IMR-90 (cell line): ENCODE results near the gene CSRP2. TPM values are rescaled to one million over a fixed set of nuclear protein-coding genes. Genes with fewer than 3 reads are reported as not detected.
A peak's percentile ranks its signal among the peaks of the same experiment; 100 is the strongest.

ENCODE experiments used
- ATAC-seq: fragments of 200-7000 bp; cut with Tn5 transposase; 2 replicates; pipeline ENCODE4 v1.9.1; 2020; ENCODE audit warnings: low read depth, mild to moderate bottlenecking, moderate library complexity
- BruUV-seq: library from RNA; stranded (reverse); fragments of 400-500 nt; replicated peaks from 2 replicates; lab custom pipeline; 2021; lab: Mats Ljungman, UMichigan
- CTCF ChIA-PET: fragments of 300-600 bp; formaldehyde crosslinking; extraction: SDS; loops from one replicate; lab custom pipeline; 2021; ENCODE audit warnings: antibody characterized with exemption; lab: Yijun Ruan, JAX
- POLR2A ChIA-PET: fragments of 300-600 bp; sonication (Branson Sonifier 250); formaldehyde crosslinking; loops from one replicate; lab custom pipeline; 2022; ENCODE audit warnings: antibody characterized with exemption; ENCODE audit not compliant: unreplicated experiment; lab: Charles Lee
- DNase-seq: peaks from one replicate; pipeline ENCODE4 v3.0.0; 2013
- H2AFZ ChIP-seq: replicated peaks from 2 replicates; pipeline ENCODE3; 2013; ENCODE audit warnings: low read length, mild to moderate bottlenecking; ENCODE audit not compliant: poor library complexity
- H2AK5ac ChIP-seq: 2 replicates; pipeline ENCODE4 v1.6.1; 2013; ENCODE audit warnings: low read depth, low read length, inconsistent platforms
- H2AK9ac ChIP-seq: replicated peaks from 2 replicates; pipeline ENCODE3; 2013; ENCODE audit warnings: mild to moderate bottlenecking, low read depth, low read length, moderate library complexity; ENCODE audit not compliant: poor library complexity
- H2BK120ac ChIP-seq: 2 replicates; pipeline ENCODE4 v1.6.1; 2013; ENCODE audit warnings: low read depth, low read length, inconsistent platforms
- H2BK15ac ChIP-seq: 3 replicates; pipeline ENCODE4 v1.6.1; 2013; ENCODE audit warnings: low read depth, low read length, inconsistent platforms
- H2BK20ac ChIP-seq: 2 replicates; pipeline ENCODE4 v1.6.1; 2013; ENCODE audit warnings: low read depth, mild to moderate bottlenecking, inconsistent platforms, low read length, moderate library complexity
- H2BK5ac ChIP-seq: 2 replicates; pipeline ENCODE4 v1.6.1; 2013; ENCODE audit warnings: mild to moderate bottlenecking, low read depth, low read length, inconsistent platforms; ENCODE audit not compliant: poor library complexity, severe bottlenecking
- H3K14ac ChIP-seq: replicated peaks from 2 replicates; pipeline ENCODE4 v1.6.1; 2013; ENCODE audit warnings: low read depth, low read length, inconsistent platforms
- H3K18ac ChIP-seq: 2 replicates; pipeline ENCODE4 v1.6.1; 2013; ENCODE audit warnings: low read depth, low read length, control low read depth
- H3K23ac ChIP-seq: 2 replicates; pipeline ENCODE4 v1.6.1; 2013; ENCODE audit warnings: low read depth, low read length, inconsistent platforms
- H3K27ac ChIP-seq: 2 replicates; pipeline ENCODE4 v1.5.1; 2013; ENCODE audit warnings: mild to moderate bottlenecking, control low read depth, low read length; ENCODE audit not compliant: insufficient read depth
- H3K27me3 ChIP-seq: 2 replicates; pipeline ENCODE4 v1.6.1; 2013; ENCODE audit warnings: low read length; ENCODE audit not compliant: control insufficient read depth, insufficient read depth
- H3K36me3 ChIP-seq: 2 replicates; pipeline ENCODE4 v1.6.1; 2013; ENCODE audit warnings: low read length, mixed read lengths; ENCODE audit not compliant: control insufficient read depth, insufficient read depth
- H3K4ac ChIP-seq: 2 replicates; pipeline ENCODE4 v1.6.1; 2013; ENCODE audit warnings: low read depth, low read length, inconsistent platforms
- H3K4me1 ChIP-seq: 2 replicates; pipeline ENCODE4 v1.6.1; 2013; ENCODE audit warnings: low read length, mixed read lengths; ENCODE audit not compliant: control insufficient read depth, insufficient read depth
- H3K4me2 ChIP-seq: 2 replicates; pipeline ENCODE4 v1.6.1; 2013; ENCODE audit warnings: low read depth, mild to moderate bottlenecking, control low read depth, low read length, moderate library complexity
- H3K4me3 ChIP-seq: 2 replicates; pipeline ENCODE4 v1.5.1; 2013; ENCODE audit warnings: low read depth, mild to moderate bottlenecking, control low read depth, low read length, moderate library complexity; ENCODE audit not compliant: insufficient read depth
- H3K56ac ChIP-seq: 2 replicates; pipeline ENCODE4 v1.6.1; 2013; ENCODE audit warnings: low read length, inconsistent platforms; ENCODE audit not compliant: insufficient read depth; ENCODE audit errors: extremely low read depth
- H3K79me1 ChIP-seq, 2 experiments: 2 replicates each; pipeline ENCODE4 v1.6.1; 2013; ENCODE audit warnings: low read length in 2 of 2, inconsistent platforms in 1 of 2, low read depth in 1 of 2
- H3K9ac ChIP-seq: 2 replicates; pipeline ENCODE4 v1.6.1; 2013; ENCODE audit warnings: low read depth, low read length, control low read depth
- H3K9me1 ChIP-seq: 2 replicates; pipeline ENCODE4 v1.6.1; 2013; ENCODE audit warnings: low read length, inconsistent platforms; ENCODE audit not compliant: insufficient read depth
- H3K9me3 ChIP-seq: 2 replicates; pipeline ENCODE4 v1.6.1; 2013; ENCODE audit warnings: low read length; ENCODE audit not compliant: control insufficient read depth, insufficient read depth
- H4K20me1 ChIP-seq: 2 replicates; pipeline ENCODE4 v1.6.1; 2013; ENCODE audit warnings: low read length, inconsistent platforms; ENCODE audit not compliant: insufficient read depth
- H4K5ac ChIP-seq: 2 replicates; pipeline ENCODE4 v1.6.1; 2013; ENCODE audit warnings: mild to moderate bottlenecking, low read depth, low read length, control low read depth
- H4K8ac ChIP-seq, 2 experiments: 2 replicates each; pipeline ENCODE4 v1.6.1; 2013; ENCODE audit warnings: low read depth in 2 of 2, low read length in 2 of 2, control low read depth in 1 of 2, inconsistent platforms in 1 of 2
- H4K91ac ChIP-seq: 2 replicates; pipeline ENCODE4 v1.6.1; 2013; ENCODE audit warnings: low read depth, low read length, inconsistent platforms; ENCODE audit not compliant: insufficient read depth
- BHLHE40 ChIP-seq: fragments of 150-350 bp; IDR thresholded peaks from 2 replicates; pipeline ENCODE4 v1.6.1; 2016; ENCODE audit warnings: mild to moderate bottlenecking, low read depth, low read length
- CEBPB ChIP-seq: IDR thresholded peaks from 2 replicates; pipeline ENCODE4 v1.6.1; 2012; ENCODE audit warnings: low read depth, low read length, improper control_type of control experiment
- CHD1 ChIP-seq: IDR thresholded peaks from 2 replicates; pipeline ENCODE4 v1.6.1; 2012; ENCODE audit warnings: low read depth, low read length, improper control_type of control experiment
- CTCF ChIP-seq: conservative IDR thresholded peaks from 2 replicates; pipeline ENCODE4 v1.5.1; 2012; ENCODE audit warnings: mild to moderate bottlenecking, low read depth, low read length, improper control_type of control experiment
- ELK1 ChIP-seq: fragments of 150-350 bp; IDR thresholded peaks from 2 replicates; pipeline ENCODE4 v1.6.1; 2016; ENCODE audit warnings: low read depth, mild to moderate bottlenecking, low read length, moderate library complexity, borderline replicate concordance
- FOS ChIP-seq: fragments of 150-350 bp; IDR thresholded peaks from 2 replicates; pipeline ENCODE4 v1.6.1; 2016; ENCODE audit warnings: low read depth, low read length
- MXI1 ChIP-seq: IDR thresholded peaks from 2 replicates; pipeline ENCODE4 v1.6.1; 2012; ENCODE audit warnings: low read depth, mild to moderate bottlenecking, low read length, moderate library complexity, borderline replicate concordance
- NFE2L2 ChIP-seq: fragments of 150-350 bp; IDR thresholded peaks from 2 replicates; pipeline ENCODE4 v1.6.1; 2016; ENCODE audit warnings: low read depth, mild to moderate bottlenecking, low read length
- POLR2A ChIP-seq: IDR thresholded peaks from 2 replicates; pipeline ENCODE4 v1.6.1; 2012; ENCODE audit warnings: mild to moderate bottlenecking, low read depth, low read length
- RAD21 ChIP-seq: IDR thresholded peaks from 2 replicates; pipeline ENCODE4 v1.6.1; 2012; ENCODE audit warnings: low read length, improper control_type of control experiment
- RCOR1 ChIP-seq: IDR thresholded peaks from 2 replicates; pipeline ENCODE4 v1.6.1; 2012; ENCODE audit warnings: mild to moderate bottlenecking, low read length, improper control_type of control experiment; ENCODE audit not compliant: insufficient replicate concordance
- RFX5 ChIP-seq: IDR thresholded peaks from 2 replicates; pipeline ENCODE4 v1.8.0; 2012; ENCODE audit warnings: low read depth, mild to moderate bottlenecking, low read length, moderate library complexity
- SMC3 ChIP-seq: fragments of 150-350 bp; IDR thresholded peaks from 2 replicates; pipeline ENCODE4 v1.6.1; 2016; ENCODE audit warnings: low read depth, mild to moderate bottlenecking, antibody characterized with exemption, low read length, moderate library complexity
- WGBS, 2 experiments: methylation state at CpG; one replicate each; pipeline versions ENCODE4 v1.1.5 to v1.1.7; 2013; ENCODE audit warnings: missing lambda C conversion rate in 2 of 2; ENCODE audit not compliant: insufficient read length in 1 of 2; ENCODE audit errors: extremely low coverage in 2 of 2; 5-methylcytosine and 5-hydroxymethylcytosine counted together
- dilution Hi-C: fragments of 300-500 bp; cut with HindIII; formaldehyde crosslinking; loops from one replicate; pipeline ENCODE4 v1.14.3; 2018; ENCODE audit warnings: low sequenced_read_pairs; ENCODE audit not compliant: unreplicated experiment
- in situ Hi-C: fragments of 300-500 bp; cut with MboI; formaldehyde crosslinking; loops from 3 replicates; pipeline ENCODE4 v1.14.3; 2019; ENCODE audit warnings: low sequenced_read_pairs, inconsistent platforms, mixed read lengths
- intact Hi-C: fragments of 100-400 bp; cut with micrococcal nuclease; formaldehyde crosslinking; loops from 2 replicates; pipeline ENCODE4 v1.10.0; 2022
- polyA plus RNA-seq, 3 experiments: library from polyadenylated mRNA; depleted of rRNA; stranded (reverse); fragments of >200 nt; gene quantifications; 2 replicates each; pipeline ENCODE4 v1.2.3, GENCODE V29; 2012; ENCODE audit warnings: low replicate concordance in 1 of 3
- total RNA-seq: library from RNA; depleted of rRNA; stranded (reverse); fragments of >200 nt; gene quantifications from 2 replicates; pipeline ENCODE4 v1.2.3, GENCODE V29; 2012
- TF ChIP-seq, protein P1 (sequence below): fragments of 150-350 bp; IDR thresholded peaks from 2 replicates; pipeline ENCODE4 v1.6.1; 2017; ENCODE audit warnings: mild to moderate bottlenecking, antibody characterized with exemption, low read length, low read depth

CSRP2 gene
- total and polyA plus RNA-seq, 2 of the 4 experiments (the other 2 are of a cell fraction), result 156 to 179 TPM

GRCh38 chr12:76863005-76863670 lies 15.7 kb downstream of the CSRP2 start (continued):
- TF ChIP-seq RCOR1 (no peak), MXI1 (peak; percentile 89)

DNA sequence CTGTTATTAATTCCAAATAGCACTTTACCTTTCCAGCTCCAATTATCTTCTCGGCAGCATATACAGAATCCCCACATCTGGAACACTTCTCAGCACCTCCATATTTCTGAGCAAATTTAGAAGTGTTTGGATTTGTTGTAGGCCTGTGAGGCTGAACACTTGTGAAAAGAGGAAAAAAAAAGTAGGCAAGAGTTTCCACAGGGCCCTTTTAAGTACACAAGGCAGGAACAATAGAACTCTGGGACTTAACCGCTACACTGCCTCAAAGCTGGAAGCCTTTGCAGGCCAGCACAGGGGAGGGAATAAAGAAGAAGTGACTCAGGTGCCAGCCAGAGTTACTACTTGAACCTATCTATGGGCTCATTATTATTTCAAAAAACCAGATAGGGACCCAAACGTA lies 18.6 kb downstream of the CSRP2 start:
- Histone ChIP-seq H3K27ac (no peak overlapping the region), H3K56ac (no peak overlapping the region), H3K4me3 (no peak overlapping the region), H2BK15ac (no peak overlapping the region), H3K79me1 (peaks cover 8 to 24% of the 10 kb centered on the region in 2 experiments; a peak in 3 of 4 replicates), H3K9ac (no peak overlapping the region), H4K20me1 (peaks cover 7% of the 10 kb centered on the region), H2AFZ (no peak overlapping the region), H4K91ac (no peak overlapping the region), H3K9me1 (peaks cover 10% of the 10 kb centered on the region; the same call in 1 of the 2 replicates), H3K27me3 (no peaks in the 10 kb centered on the region), H3K23ac (no peak overlapping the region), H2BK5ac (no peak overlapping the region), H3K18ac (no peak overlapping the region), H2AK9ac (no peak overlapping the region), H4K8ac (no peak overlapping the region), H4K5ac (no peak overlapping the region), H3K9me3 (peaks cover 5% of the 10 kb centered on the region), H3K14ac (no peak overlapping the region), H3K4me1 (peaks cover 3% of the 10 kb centered on the region), H3K4me2 (no peak overlapping the region), H2BK120ac (no peak overlapping the region), H2AK5ac (no peak overlapping the region), H3K36me3 (peaks cover 20% of the 10 kb centered on the region), H2BK20ac (no peak overlapping the region), H3K4ac (no peak overlapping the region)
- no TSS peak for BruUV-seq
- POLR2A ChIA-PET, result no interaction called here
- DNase-seq (no peak), ATAC-seq (no peak)
- CTCF ChIA-PET, result no interaction called here
- intact Hi-C loops, result loop anchor here (5.0 kb wide), 1 partner anchor 152 kb away; no protein-coding TSS in a partner anchor
- WGBS, 2 experiments, result no CpG with 5 or more reads among the region's 3 CpGs
- in situ Hi-C loops, result no loop called here
- dilution Hi-C loops, result no loop called here
- TF ChIP-seq RFX5 (no peak), RAD21 (no peak), POLR2A (no peak), RCOR1 (no peak), FOS (no peak), CEBPB (no peak), ELK1 (no peak), CTCF (no peak), NFE2L2 (no peak), BHLHE40 (no peak), CHD1 (no peak), MXI1 (no peak), SMC3 (no peak)
- TF ChIP-seq, protein P1, sequence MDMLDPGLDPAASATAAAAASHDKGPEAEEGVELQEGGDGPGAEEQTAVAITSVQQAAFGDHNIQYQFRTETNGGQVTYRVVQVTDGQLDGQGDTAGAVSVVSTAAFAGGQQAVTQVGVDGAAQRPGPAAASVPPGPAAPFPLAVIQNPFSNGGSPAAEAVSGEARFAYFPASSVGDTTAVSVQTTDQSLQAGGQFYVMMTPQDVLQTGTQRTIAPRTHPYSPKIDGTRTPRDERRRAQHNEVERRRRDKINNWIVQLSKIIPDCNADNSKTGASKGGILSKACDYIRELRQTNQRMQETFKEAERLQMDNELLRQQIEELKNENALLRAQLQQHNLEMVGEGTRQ, result no peak
